GM19023 (cell line): ENCODE results near the gene PIP5KL1.

ENCODE experiments used
- ATAC-seq: cut with Tn5 transposase; IDR thresholded peaks from one replicate; pipeline ENCODE4 v1.9.1; 2021; ENCODE audit warnings: mild to moderate bottlenecking, moderate library complexity; ENCODE audit not compliant: unreplicated experiment

PIP5KL1 gene

DNA sequence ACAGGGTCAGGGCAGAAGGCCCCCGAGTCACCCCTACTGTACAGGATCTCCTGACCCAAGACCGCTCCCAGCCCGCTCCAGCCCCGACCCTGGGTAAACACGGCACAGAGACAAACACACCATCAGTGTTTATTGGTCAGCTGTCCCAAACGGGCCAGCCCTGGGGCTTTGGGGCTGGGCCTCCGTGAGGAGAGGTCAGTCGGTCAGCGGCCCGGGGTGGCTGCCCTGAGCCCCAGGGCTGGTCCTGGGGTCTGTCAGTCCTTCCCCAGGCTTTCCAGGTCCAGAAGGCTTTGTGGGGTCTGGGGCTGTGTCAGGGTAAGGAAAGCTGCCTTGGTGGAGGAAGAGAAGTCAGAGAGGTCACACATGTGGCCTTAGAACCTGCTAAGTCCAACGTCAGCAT is 4.4 kb upstream of the PIP5KL1 start:
- ATAC-seq = no peak

DNA sequence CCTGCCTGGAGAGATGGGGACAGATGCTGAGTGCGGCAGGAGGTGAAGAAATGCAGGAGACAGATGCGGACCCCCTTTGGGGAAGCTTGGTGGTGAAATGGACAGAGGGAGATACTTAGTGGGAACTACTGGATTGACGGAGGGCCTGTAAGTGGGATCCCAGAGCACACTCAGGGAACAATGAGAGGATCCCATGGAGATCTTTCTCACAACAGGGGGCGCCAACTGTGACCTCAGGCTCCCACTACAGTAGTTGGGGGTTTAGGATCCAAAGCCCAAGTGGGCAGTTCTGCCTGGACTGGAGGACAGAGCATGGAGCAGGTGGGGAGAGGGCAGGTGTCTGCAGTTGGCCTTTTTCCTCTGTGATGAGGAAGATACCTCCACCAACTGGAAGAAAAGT is 3.7 kb upstream of the PIP5KL1 start:
- no peak for ATAC-seq

DNA sequence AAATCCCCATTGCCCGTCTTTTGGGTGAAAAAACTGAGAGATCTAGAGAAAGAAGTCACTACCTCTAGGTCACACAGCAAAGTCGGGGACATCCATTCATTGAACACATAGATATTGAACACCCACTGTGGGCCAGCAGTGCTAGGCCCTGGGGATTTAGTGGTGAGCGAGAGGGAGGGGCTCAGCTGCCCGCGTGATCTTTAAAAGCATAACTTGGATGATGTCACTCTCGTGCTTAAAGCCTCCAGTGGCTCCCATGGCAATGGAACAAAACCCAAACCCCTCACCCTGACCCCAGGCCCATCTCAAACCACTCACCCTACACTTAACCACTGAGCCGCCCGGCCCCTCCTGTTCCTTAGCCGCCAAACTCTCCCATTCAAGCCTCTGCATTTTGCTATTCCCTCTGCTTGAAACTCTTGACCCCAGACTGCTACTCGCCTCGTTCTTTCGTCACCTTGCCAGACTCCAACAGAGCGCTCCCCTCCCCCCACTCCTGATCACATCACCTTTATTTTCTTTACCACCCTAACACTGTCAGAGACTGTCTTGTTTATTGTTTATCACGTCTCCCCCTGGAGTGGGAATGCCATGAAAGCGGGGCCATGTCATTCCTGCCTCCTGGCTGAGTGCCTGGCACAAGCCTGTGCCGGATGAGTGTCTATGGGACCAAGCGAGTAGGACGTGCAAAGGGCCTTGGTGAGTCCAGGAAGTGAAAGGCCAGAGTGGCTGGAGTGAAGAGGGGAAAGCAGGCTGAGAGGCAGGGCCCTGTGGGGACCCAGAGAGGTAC is 710 bp upstream of the PIP5KL1 start:
- ATAC-seq = peak; percentile 19

DNA sequence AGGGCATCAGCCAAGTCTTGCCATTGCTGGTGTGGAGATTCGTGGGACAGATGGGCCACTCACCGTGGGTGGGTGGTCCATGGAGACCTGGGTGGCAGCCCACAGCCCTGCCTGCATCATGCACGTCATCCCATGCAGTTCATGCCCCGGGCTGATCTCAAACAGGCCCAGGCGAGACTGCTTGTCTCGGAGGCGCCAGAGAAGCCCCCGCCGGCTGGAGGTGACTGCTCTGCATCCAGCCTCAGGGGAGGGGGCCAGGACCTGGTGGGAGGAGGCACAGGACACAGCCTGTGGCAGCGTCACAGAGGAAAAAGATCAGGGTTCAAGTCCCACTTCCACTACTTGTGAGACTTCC is 975 bp downstream of the PIP5KL1 start:
- no peak for ATAC-seq

DNA sequence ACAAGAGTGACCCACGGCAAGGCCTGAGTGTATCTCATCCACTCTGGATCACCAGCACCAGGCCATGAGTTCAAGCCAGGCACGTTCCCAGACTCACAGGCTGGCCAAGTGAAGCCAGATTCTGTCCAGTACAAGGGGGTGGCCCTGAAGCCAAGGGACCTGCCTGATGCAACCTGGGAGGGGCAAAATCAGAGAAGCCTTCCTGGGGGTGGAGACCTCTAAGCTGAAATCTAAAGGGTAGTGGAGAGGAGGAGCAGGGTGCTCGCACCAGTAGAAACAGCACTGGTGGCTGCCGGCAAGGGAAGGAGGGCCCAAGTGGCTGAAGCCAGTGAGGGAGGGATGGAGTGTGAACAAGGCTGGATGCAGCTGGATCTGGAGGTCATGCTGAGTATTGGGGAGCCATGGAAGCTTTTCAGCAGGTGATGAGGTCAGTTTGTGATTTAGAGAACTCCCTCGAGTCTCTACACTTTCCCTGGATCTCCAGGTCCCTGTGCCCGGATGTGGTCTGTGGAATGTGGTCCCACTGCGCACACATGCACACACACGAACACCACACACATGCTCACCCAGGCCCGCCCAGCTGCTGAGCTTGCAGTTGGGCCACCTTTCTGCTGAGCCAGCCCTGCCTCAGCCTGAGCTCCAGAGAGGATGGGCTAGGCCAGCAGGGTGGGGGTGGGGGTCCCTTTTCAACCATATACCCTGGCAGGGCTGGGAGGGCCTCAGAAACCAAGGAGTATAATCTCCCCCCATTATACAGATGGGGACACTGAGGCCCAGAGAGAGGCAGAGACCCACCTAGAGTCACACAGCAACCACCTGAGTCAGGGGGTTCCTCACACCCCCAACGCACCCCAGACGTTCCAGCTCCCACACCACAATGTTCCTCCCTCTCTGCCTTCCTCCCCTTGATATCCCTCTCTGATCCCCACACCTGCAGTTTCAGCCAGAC is 1.6 kb downstream of the PIP5KL1 start:
- ATAC-seq = no peak

DNA sequence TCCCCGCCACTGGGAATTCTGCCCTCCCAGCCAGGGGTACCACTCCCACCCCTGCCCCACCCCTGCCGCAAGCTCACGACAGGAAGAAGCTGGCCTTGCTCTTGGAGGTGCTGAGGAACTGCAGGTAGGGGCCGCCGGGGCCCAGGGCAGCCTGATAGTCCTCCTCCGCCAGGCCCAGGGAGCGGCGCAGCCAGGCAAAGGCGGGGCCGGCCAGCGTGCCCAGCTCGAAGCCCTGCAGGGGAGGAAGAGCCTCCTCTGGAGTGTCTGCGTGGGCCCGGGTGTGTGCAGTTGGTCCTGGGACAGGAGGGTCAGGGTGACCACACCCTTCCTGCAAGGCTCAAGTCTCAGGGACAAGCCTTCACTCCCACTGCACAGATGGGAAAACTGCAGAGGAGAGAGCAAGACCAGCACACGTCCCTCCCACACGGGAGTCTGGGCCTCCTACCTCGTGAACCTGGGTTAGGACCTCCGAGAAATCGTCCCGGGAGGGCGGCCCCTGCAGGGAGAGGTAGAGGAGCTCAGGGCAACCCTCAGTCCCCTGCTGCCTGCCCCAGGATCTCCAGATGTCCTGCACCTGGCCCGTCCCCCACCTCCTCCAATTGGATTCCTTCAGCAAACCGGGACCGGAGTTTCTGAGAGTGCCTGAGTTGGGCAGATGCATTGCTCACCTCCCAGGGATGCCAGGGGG is 2.4 kb downstream of the PIP5KL1 start:
- no peak for ATAC-seq

DNA sequence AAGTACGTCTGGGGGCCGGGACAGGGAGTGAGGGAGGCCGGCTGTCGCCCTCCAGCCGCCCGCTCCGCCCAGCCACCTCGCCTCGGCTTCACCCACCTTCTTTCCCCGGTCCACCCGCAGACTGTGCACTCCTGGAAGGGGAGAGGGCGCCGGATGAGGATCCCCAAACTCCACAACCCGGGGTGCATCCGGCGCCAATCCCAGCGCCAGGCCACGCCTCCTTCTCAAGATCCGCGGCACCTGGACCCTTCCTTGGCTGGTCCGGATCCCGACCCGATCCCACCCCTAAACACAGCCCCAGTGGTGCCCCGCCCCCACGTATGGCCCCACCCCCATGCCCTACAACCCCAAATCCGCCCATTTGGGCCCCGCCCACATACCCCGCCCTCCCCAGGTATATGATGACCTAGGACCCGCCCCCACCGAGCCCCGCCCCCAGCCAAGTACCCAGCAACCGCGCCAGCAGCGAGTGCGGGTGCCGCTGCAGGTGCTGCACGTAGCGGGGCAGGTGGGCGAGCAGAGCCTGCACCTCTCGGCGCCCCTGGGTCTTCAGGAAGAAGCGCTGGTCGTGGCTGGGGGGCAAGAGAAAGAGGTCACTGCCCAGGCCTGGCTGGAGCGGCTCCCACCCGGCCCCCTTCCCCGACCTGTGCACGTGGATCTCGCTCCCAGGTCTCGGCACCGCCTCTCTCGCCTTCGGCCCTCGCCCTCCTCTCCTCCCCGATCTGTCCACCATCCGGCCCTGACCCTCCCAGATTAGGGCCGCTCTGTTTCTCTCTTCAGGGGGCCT is 3.2 kb downstream of the PIP5KL1 start:
- ATAC-seq = no peak

DNA sequence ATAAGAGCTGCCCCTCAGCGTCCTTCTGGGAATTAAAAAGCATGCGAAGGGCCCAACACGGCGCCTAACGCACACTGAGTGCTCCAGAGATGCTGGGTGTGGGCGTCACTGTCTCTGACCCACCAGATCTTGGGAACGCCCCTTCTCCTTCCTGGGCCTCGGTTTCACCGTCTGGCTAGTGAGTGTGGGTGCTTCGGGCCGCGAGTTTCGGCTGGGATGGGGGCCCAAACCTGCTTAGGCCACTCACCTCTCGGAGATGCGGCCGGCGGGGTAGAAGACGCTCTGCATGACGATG is 3.7 kb downstream of the PIP5KL1 start:
- no peak for ATAC-seq

DNA sequence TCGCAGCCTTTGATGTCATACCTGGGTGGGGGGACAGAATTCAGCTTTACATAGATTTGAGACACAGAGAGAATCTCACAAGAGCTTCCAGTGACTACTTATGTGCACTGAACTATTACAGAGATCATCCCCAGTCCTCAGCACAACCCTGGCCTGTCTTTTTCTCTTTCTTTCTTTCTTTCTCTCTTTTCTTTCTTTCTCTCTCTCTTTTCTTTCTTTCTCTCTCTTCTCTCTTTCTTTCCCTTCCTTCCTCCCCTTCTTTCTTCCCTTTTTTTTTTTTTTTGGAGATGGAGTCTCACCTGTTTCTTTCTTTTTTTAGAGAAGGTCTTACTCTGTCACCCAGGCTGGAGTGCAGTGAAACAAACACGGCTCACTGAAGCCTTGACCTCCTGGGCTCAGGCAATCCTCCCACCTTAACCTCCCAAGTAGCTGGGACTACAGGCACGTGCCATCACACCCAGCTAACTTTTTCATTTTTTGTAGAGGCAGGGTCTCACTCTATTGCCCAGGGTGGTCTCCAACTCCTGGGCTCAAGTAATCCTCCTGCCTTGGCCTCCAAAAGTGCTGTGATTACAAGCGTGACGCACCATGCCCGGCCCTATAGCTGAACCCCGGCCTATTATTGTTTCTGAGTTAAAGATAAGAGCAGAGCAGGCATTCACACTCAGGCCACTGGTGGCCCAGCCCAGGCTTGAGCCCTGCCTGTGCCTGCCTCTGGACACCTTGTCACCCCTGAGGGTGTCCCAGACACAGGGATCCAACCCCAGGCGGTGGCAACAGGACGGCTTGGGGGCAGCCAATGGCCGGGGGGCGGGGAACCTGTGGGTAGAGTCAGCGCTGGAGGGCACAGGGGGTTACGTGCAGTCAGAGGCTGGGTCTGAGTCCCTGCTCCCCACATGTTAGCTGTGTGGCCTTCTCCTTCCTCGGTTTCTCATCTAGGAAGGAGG is 4.3 kb downstream of the PIP5KL1 start:
- no peak for ATAC-seq

DNA sequence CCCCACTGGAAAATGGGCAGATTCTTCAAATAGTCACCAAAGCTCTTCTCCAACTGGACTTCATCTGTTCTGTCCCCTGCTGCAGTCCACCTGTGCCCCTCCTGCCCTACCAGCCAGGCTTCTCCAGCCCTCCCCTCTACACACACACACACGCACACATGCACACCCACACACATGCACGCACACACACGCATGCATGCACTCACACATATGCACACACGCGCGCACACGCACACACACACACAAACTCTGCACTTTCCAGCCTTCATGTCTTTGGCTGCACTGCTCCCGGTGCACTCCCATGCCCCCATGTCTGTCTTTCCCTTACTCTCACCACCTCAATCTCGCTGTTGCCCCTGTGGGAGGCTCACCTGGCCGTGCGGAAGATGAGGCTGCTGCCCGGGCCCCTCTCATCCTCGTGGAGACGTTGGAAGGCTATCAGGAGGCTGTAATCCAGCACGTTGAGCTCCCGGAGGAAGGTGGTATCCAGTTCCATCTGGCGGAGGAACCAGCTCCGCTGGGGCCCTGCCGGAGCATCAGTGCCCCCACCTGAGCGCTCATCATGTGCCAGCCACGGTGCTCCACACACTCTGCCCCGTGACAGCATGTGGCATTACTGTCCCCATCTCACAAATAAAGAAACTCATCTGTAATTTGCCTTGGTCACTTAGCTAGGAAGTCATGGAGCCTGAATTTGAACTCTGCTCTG is 5.7 kb downstream of the PIP5KL1 start:
- ATAC-seq = no peak

DNA sequence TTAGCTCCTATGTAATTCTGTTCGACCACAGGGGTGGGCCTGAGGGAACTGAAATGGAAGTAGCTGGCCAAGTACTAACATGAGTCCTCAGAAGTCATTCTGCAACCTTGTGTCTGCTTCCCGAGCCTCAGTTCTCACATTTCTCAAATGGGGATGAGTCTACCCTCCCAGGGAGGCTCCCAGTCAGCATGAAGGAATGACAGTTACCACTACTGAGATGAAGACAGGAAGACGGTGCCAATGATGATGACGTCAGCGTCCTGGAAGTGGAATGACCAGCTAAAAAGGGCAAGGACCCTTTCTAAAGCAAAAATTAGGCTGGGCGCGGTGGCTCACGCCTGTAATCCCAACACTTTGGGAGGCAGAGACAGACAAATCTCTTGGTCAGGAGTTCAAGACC is 6.8 kb downstream of the PIP5KL1 start:
- ATAC-seq = no peak

DNA sequence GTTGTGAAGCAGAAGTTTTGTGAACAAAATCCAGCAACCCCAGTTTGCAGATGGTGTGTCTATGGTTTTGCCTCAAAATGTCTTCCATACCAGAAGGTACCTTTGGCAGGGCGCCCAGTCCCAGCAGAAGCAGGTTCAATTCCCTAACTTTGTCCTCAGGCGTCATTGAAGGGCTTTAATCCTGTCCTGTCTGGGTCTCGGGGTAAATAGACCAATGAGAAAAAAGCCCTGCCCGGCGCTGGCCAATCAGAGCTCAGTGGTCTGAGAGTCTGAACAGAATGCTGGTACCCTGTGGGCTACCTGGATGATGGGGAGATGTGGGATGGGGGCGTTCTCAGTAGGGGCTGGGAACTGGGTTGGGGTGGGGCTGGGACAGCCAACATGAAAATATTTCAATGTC is 7.5 kb downstream of the PIP5KL1 start:
- no peak for ATAC-seq

DNA sequence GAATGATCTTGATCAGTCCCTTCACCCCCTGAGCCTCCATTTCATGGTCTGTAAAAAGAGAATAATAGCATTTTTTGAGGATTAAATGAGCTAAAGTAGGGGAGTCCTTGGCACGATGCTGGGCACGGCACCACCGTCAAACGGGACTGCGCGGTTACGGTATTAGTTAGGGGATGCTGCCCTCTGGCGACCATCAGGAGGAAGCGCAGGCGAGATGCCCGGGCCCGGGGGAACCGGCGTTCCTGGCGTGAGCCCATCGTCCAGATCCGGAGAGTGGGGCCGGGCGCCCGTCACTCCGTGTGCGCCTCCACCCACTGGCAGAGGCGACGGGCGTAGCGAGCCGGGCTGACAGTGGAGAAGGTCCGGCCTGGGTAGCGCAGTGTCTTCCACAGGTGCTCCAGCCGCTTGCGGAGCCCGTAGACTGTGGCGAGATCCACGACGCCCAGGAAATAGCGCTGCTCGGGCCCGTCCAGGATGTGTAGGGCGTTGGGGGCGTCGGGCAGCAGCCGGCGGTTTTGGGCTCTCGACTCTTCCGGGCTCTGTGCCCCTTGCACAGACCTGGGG is 8.9 kb downstream of the PIP5KL1 start:
- no peak for ATAC-seq

DNA sequence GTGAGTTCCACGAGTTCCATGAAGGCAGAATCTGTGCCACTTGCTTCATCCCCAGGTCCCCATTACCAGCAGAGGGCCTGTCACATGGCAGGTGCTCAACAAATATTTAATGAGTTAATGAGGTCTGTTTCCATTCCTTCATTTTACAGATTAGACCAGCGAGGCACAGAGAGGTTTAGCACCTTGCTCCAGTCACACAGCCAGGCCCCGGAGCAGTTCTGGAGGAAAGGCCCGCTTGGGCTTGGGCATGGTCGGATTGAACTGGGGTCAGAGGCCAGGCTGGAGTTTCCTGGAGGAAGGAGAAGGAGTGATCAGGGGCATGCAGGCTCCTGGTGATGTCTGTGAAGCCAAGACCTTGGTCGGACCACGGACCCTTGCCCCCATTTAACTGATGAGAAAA is 9.8 kb downstream of the PIP5KL1 start:
- no peak for ATAC-seq

DNA sequence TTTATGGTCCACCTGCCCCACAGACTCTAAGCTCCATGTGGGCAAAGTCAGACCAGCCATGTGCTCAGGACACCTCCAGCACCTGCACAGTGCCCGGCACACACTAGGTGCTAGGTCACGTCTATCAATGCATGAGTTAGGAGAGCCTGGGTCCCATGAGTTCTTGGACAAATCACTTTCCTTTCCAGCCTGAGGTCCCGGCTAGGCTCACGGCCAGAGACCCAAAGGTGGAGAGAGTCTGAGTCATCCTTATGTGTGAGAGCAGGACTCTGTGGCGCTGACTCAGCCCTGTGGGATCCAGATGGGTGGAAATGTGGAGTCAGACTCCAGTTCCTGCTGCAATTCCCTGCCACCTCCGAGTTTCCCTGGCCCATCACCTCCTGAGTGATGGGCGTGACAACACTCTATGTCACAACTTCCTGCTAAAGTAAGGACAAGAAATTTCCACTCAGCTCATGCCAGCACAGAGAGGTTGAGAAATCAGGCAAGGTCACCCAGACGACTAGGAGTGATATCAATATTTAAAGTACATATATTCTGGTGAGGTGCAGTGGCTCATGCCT is 11.2 kb downstream of the PIP5KL1 start:
- no peak for ATAC-seq

DNA sequence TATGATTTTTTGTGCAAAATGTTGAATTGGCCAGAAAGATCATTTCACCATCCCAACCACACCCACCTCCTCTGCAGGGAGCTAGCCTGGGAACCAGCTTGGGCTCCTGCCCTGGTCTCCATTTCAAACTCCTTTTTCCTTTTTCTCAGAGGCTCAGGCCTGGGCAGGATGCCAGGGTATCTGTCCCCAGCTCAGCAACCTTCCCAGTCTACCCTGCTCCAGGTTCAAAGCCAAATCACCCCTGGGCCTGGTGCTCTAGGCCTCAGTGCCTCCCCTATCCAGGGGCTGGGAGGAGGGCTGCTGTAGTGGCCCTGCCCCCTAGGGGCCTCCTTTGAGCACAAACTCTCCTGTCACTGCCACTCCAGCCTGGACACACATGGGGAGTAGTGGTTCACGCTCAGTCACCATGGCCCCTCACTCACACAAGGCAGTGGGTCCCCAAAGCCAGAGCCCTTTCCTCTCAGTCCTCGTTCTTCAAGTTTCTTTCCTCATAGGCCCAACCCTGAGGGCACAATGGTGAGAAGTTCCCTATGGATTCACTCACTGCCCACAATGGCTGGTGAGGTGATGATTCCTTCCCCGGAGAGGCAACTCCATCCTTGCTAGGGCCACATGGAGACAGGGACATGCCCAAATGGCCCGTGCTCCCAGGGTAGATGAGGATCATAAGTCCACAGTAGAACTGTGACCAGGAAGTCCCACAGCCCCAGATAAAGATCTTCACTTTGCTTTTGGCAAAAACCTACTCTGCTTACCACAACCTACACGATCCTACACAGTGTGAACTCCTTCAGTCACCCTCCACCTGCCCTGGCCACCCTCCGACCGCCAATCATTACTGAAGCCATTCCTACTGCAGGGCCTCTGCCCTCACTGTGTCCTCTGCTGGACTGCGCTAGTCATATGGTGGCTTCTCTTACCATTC is 12.1 kb downstream of the PIP5KL1 start:
- no peak for ATAC-seq

DNA sequence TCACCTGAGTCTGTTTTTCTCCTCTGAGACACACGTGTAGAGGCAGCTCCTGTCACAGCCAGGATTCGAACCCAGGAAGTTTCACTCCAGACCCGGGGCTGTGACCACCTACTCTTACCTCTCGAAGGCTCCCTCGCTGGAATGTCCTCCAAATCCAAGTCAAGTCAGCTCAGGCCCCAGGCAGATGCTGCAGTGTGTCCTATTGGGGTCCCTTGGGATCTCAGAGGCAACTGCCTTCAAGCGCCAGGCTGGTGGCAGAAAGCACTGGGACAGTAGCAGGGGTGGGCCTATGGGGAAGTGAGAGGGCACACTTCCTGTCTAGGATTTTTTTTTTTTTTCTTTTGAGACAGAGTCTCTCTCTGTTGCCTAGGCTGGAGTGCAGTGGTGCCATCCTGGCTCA is 13.0 kb downstream of the PIP5KL1 start:
- ATAC-seq = no peak
